GM23248 (cell line): Measurements from ENCODE around the gene ATP6V0A1. TPM values are rescaled to one million over a fixed set of nuclear protein-coding genes. Genes with fewer than 3 reads are reported as not detected.

Experiments
- DNase-seq: peaks from one replicate; pipeline ENCODE4 v3.0.0-alpha.2; 2015
- H2AFZ ChIP-seq: fragments of 200-600 bp; sonication (generic); 2 replicates; pipeline ENCODE4 v1.6.1; 2016; ENCODE audit warnings: antibody characterized with exemption
- H3F3A ChIP-seq: fragments of 200-600 bp; sonication (generic); 2 replicates; pipeline ENCODE4 v1.6.1; 2016; ENCODE audit warnings: mild to moderate bottlenecking, antibody characterized with exemption, mixed run types; ENCODE audit not compliant: insufficient read depth
- H3K27ac ChIP-seq: fragments of 200-600 bp; sonication (generic); 2 replicates; pipeline ENCODE4 v1.5.1; 2016; ENCODE audit warnings: mild to moderate bottlenecking
- H3K27me3 ChIP-seq: fragments of 200-600 bp; sonication (generic); replicated peaks from 2 replicates; pipeline ENCODE4 v1.6.1; 2016; ENCODE audit warnings: mild to moderate bottlenecking; ENCODE audit not compliant: insufficient read depth
- H3K36me3 ChIP-seq: fragments of 200-600 bp; sonication (generic); 2 replicates; pipeline ENCODE4 v1.6.1; 2016; ENCODE audit warnings: low read depth, mild to moderate bottlenecking
- H3K4me1 ChIP-seq: fragments of 200-600 bp; sonication (generic); 2 replicates; pipeline ENCODE4 v1.6.1; 2016; ENCODE audit warnings: mild to moderate bottlenecking; ENCODE audit not compliant: insufficient read depth
- H3K4me2 ChIP-seq: fragments of 200-600 bp; sonication (generic); one replicate; pipeline ENCODE4 v1.6.1; 2016; ENCODE audit warnings: mild to moderate bottlenecking; ENCODE audit not compliant: unreplicated experiment
- H3K4me3 ChIP-seq: fragments of 200-600 bp; sonication (generic); 2 replicates; pipeline ENCODE4 v1.5.1; 2016; ENCODE audit warnings: mild to moderate bottlenecking
- H3K79me2 ChIP-seq: fragments of 200-600 bp; sonication (generic); 2 replicates; pipeline ENCODE4 v1.6.1; 2016; ENCODE audit warnings: mild to moderate bottlenecking; ENCODE audit not compliant: insufficient read depth
- H3K9ac ChIP-seq: fragments of 200-600 bp; sonication (generic); 2 replicates; pipeline ENCODE4 v1.6.1; 2016; ENCODE audit warnings: mild to moderate bottlenecking
- H3K9me2 ChIP-seq: fragments of 200-600 bp; sonication (generic); 2 replicates; pipeline ENCODE4 v1.6.1; 2016; ENCODE audit warnings: mixed run types, mild to moderate bottlenecking, moderate library complexity; ENCODE audit not compliant: insufficient read depth
- H3K9me3 ChIP-seq: fragments of 200-600 bp; sonication (generic); one replicate; pipeline ENCODE4 v1.6.1; 2017; ENCODE audit warnings: low read depth
- H4K20me1 ChIP-seq: fragments of 200-600 bp; sonication (generic); 2 replicates; pipeline ENCODE4 v1.6.0; 2016; ENCODE audit not compliant: insufficient read depth
- EZH2 ChIP-seq: fragments of 200-600 bp; sonication (generic); IDR thresholded peaks from 2 replicates; pipeline ENCODE4 v1.6.1; 2018; ENCODE audit warnings: antibody characterized with exemption, mild to moderate bottlenecking; ENCODE audit not compliant: insufficient read depth, poor library complexity, severe bottlenecking
- EZH2phosphoT487 ChIP-seq: fragments of 200-600 bp; sonication (generic); IDR thresholded peaks from 2 replicates; pipeline ENCODE4 v1.6.1; 2018; ENCODE audit warnings: antibody characterized with exemption, moderate library complexity, mild to moderate bottlenecking, low read depth; ENCODE audit not compliant: insufficient read depth
- WGBS, 2 experiments: methylation state at CpG; one replicate each; pipeline ENCODE4 v1.1.6; 2015 to 2017; ENCODE audit warnings: low lambda C conversion rate in 2 of 2, low coverage in 1 of 2; ENCODE audit errors: missing lambda C conversion rate in 2 of 2; 5-methylcytosine and 5-hydroxymethylcytosine counted together
- in situ Hi-C: fragments of 300-500 bp; cut with MboI; formaldehyde crosslinking; loops from 2 replicates; pipeline ENCODE4 v1.15.0; 2020
- polyA plus RNA-seq: library from polyadenylated mRNA; unstranded; fragments of >200 nt; fragmentation: Nextera tagmentation; extraction: Ambion mirVana; gene quantifications from 2 replicates; pipeline ENCODE4 v1.2.1, GENCODE V29; 2016
- total RNA-seq: library from RNA; depleted of rRNA; stranded (reverse); fragments of >200 nt; shearing (Covaris generic); gene quantifications from 2 replicates; pipeline ENCODE4 v1.2.3, GENCODE V29; 2014

ATP6V0A1 gene
- total and polyA plus RNA-seq, 2 experiments from 2014 or later, result 15.3 to 26.0 TPM

- H3K79me2 ChIP-seq, result no peaks in the 10 kb centered on the region
- no peaks in the 10 kb centered on the region for H3K9me3 ChIP-seq
- H2AFZ ChIP-seq, result no peak overlapping the region
- no peaks in the 10 kb centered on the region for H3K9me2 ChIP-seq
- WGBS, 2 experiments, result 6 to 13% methylated on average over 8 to 9 of the region's 9 CpGs
- H3K9ac ChIP-seq, result peak overlapping the region; percentile 83
- H3F3A ChIP-seq, result peaks cover 78% of the 10 kb centered on the region
- H3K36me3 ChIP-seq, result no peaks in the 10 kb centered on the region
- peak; percentile 50 for DNase-seq
- no peaks in the 10 kb centered on the region for H4K20me1 ChIP-seq
- H3K4me2 ChIP-seq, result peak overlapping the region; percentile 74
- H3K27me3 ChIP-seq, result no peaks in the 10 kb centered on the region
- TF ChIP-seq EZH2 (no peak), EZH2phosphoT487 (no peak)
- in situ Hi-C loops, result loop anchor here (10.0 kb wide), 1 partner anchor 196 kb away; no protein-coding TSS in a partner anchor
- H3K27ac ChIP-seq, result peak overlapping the region; percentile 99
- H3K4me3 ChIP-seq, result peak overlapping the region; percentile 43
- peaks cover 71% of the 10 kb centered on the region for H3K4me1 ChIP-seq
Measured at GRCh38 chr17:42520540-42520951, 61.9 kb downstream of the ATP6V0A1 start.

- Histone ChIP-seq H3F3A (peaks cover 78% of the 10 kb centered on the region), H3K4me3 (peak overlapping the region; percentile 43; the same call in 1 of the 2 replicates), H2AFZ (no peak overlapping the region), H3K4me1 (peaks cover 76% of the 10 kb centered on the region), H3K9me3 (no peaks in the 10 kb centered on the region), H3K9me2 (no peaks in the 10 kb centered on the region), H3K4me2 (peak overlapping the region; percentile 74), H3K79me2 (no peaks in the 10 kb centered on the region), H3K36me3 (no peaks in the 10 kb centered on the region), H3K27me3 (no peaks in the 10 kb centered on the region), H3K27ac (peak overlapping the region; percentile 99), H4K20me1 (no peaks in the 10 kb centered on the region), H3K9ac (peak overlapping the region; percentile 83)
- DNase-seq, result peak; percentile 47
- no peak for TF ChIP-seq EZH2
- no peak for TF ChIP-seq EZH2phosphoT487
- WGBS, 2 experiments, result 22 to 23% methylated on average over 8 of the region's 8 CpGs
- in situ Hi-C loops, result loop anchor here (10.0 kb wide), 1 partner anchor 196 kb away; no protein-coding TSS in a partner anchor
Measured at GRCh38 chr17:42521036-42521435, 62.4 kb downstream of the ATP6V0A1 start.

- no peaks in the 10 kb centered on the region for H3K9me3 ChIP-seq
- in situ Hi-C loops, result loop anchor here (10.0 kb wide), 1 partner anchor 197 kb away; no protein-coding TSS in a partner anchor
- peaks cover 81% of the 10 kb centered on the region for H3F3A ChIP-seq
- peak overlapping the region; percentile 83 for H3K9ac ChIP-seq
- no peaks in the 10 kb centered on the region for H3K36me3 ChIP-seq
- 42 to 49% methylated on average over 11 of the region's 11 CpGs for WGBS, 2 experiments
- no peak overlapping the region for H3K4me3 ChIP-seq
- peak overlapping the region; percentile 99 for H3K27ac ChIP-seq
- TF ChIP-seq EZH2 (no peak), EZH2phosphoT487 (no peak)
- no peaks in the 10 kb centered on the region for H3K27me3 ChIP-seq
- no peaks in the 10 kb centered on the region for H4K20me1 ChIP-seq
- peaks cover 83% of the 10 kb centered on the region for H3K4me1 ChIP-seq
- no peaks in the 10 kb centered on the region for H3K9me2 ChIP-seq
- DNase-seq, result peak; percentile 51
- peak overlapping the region; percentile 74 for H3K4me2 ChIP-seq
- no peaks in the 10 kb centered on the region for H3K79me2 ChIP-seq
- H2AFZ ChIP-seq, result no peak overlapping the region
Measured at GRCh38 chr17:42521666-42522262, 63.1 kb downstream of the ATP6V0A1 start.

- Histone ChIP-seq H3K79me2 (no peaks in the 10 kb centered on the region), H3K9me3 (no peaks in the 10 kb centered on the region), H3K27ac (peak overlapping the region; percentile 99), H3K36me3 (no peaks in the 10 kb centered on the region), H3K4me2 (no peak overlapping the region), H3K4me1 (peaks cover 86% of the 10 kb centered on the region), H2AFZ (no peak overlapping the region), H3K4me3 (no peak overlapping the region), H3K9ac (peak overlapping the region; percentile 83; the same call in 1 of the 2 replicates), H4K20me1 (no peaks in the 10 kb centered on the region), H3K9me2 (no peaks in the 10 kb centered on the region), H3F3A (peaks cover 76% of the 10 kb centered on the region), H3K27me3 (no peaks in the 10 kb centered on the region)
- TF ChIP-seq EZH2phosphoT487 (no peak), EZH2 (no peak)
- no peak for DNase-seq
- WGBS, 2 experiments, result 66 to 71% methylated on average over 8 to 9 of the region's 9 CpGs
- in situ Hi-C loops, result loop anchor here (10.0 kb wide), 1 partner anchor 198 kb away; no protein-coding TSS in a partner anchor
Measured at GRCh38 chr17:42522263-42522790, 63.6 kb downstream of the ATP6V0A1 start.
